ENCODE data around the gene EDARADD.

- TF ChIP-seq, protein P1, sequence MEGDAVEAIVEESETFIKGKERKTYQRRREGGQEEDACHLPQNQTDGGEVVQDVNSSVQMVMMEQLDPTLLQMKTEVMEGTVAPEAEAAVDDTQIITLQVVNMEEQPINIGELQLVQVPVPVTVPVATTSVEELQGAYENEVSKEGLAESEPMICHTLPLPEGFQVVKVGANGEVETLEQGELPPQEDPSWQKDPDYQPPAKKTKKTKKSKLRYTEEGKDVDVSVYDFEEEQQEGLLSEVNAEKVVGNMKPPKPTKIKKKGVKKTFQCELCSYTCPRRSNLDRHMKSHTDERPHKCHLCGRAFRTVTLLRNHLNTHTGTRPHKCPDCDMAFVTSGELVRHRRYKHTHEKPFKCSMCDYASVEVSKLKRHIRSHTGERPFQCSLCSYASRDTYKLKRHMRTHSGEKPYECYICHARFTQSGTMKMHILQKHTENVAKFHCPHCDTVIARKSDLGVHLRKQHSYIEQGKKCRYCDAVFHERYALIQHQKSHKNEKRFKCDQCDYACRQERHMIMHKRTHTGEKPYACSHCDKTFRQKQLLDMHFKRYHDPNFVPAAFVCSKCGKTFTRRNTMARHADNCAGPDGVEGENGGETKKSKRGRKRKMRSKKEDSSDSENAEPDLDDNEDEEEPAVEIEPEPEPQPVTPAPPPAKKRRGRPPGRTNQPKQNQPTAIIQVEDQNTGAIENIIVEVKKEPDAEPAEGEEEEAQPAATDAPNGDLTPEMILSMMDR (conservative IDR thresholded peaks at IDR 0.05; ENCODE audit: low read depth, low read length), result no peak
- no peak for TF ChIP-seq EZH2 (IDR thresholded peaks at IDR 0.05; ENCODE audit: low read length, unreplicated experiment)
- no peak for TF ChIP-seq EZH2phosphoT487 (IDR thresholded peaks at IDR 0.05; ENCODE audit: borderline replicate concordance, low read length)
Measured at GRCh38 chr1:236465231-236465958, 71.3 kb downstream of the EDARADD start.

All from PC-3 (cell line).